SH-SY5Y (cell line): Measurements from ENCODE around the gene SYNDIG1.

Experiments used
- GATA2 ChIP-seq: IDR thresholded peaks from 2 replicates; pipeline ENCODE4 v1.6.1; 2011; ENCODE audit warnings: mild to moderate bottlenecking, low read depth, low read length
- GATA3 ChIP-seq: IDR thresholded peaks from 2 replicates; pipeline ENCODE4 v1.6.1; 2011; ENCODE audit warnings: low read depth, mild to moderate bottlenecking, low read length, moderate library complexity

DNA sequence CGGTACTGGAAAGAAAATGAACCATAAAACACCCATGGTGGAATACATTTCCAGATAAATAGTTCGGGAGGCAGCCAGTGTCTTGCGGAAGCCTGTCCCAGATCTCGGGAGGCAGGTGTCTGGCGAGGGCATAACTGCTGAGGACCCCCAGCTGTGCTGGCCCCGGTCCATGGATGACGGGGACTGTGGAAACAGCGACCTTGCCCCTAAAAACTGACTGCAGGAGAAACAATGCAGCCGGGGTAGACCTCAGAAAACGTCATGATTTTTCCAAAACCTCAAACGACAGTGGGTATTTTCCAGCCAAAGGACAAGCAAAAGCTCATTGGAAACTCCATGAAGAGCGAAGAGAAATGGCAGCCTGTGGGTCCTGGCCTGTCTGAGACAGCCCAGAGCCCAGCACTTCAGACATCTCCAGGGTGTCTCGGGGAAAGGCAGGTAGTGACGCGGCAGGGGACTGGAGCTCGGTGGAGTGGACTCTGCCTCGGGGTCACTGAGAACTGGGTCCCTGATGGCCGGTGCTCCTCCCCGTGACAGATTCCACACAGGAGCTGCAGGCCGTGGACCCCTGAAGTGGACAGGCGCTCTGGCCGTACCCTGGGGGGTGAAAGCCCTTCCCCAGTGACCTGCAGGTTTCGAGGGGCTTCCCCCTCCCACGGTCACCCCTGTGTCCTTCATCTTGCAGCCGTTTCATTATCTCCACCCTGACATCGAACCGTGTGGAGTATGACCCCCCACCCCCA, 188.6 kb downstream of the SYNDIG1 start:
- TF ChIP-seq GATA2 (no peak), GATA3 (no peak)
